ENCODE measurements around the gene WNT5A.

DNA sequence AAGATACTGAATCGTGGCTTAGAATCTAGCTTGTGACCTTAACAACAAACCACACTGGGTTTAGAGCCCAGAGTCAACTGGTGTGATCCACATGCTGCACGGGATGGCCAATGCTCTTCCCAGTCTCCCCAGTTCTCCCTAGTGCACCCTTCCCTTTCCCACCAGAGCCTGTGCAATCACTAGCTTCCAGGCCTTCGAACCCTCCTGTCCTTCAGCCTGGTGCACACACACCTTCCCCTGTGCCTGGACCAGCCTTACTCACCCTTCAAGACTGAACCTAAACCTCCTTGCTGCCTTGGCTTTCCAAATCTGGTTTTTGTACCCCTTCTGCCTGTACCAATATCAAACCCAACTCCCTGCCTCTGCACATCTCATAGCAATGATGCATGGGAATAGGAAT lies 43.8 kb downstream of the WNT5A start:
- TF ChIP-seq, protein P1, sequence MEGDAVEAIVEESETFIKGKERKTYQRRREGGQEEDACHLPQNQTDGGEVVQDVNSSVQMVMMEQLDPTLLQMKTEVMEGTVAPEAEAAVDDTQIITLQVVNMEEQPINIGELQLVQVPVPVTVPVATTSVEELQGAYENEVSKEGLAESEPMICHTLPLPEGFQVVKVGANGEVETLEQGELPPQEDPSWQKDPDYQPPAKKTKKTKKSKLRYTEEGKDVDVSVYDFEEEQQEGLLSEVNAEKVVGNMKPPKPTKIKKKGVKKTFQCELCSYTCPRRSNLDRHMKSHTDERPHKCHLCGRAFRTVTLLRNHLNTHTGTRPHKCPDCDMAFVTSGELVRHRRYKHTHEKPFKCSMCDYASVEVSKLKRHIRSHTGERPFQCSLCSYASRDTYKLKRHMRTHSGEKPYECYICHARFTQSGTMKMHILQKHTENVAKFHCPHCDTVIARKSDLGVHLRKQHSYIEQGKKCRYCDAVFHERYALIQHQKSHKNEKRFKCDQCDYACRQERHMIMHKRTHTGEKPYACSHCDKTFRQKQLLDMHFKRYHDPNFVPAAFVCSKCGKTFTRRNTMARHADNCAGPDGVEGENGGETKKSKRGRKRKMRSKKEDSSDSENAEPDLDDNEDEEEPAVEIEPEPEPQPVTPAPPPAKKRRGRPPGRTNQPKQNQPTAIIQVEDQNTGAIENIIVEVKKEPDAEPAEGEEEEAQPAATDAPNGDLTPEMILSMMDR (IDR thresholded peaks at IDR 0.05): no peak
- TF ChIP-seq EZH2 (IDR thresholded peaks at IDR 0.05; ENCODE audit: borderline replicate concordance, insufficient read depth, low read depth, low read length, poor library complexity, severe bottlenecking): no peak
